ENCODE results near the gene ZC2HC1B.

Gene ZC2HC1B

GRCh38 chr6:143964674-143965081 is 100.4 kb downstream of the ZC2HC1B start:
- DNase-seq: no peak

DNA sequence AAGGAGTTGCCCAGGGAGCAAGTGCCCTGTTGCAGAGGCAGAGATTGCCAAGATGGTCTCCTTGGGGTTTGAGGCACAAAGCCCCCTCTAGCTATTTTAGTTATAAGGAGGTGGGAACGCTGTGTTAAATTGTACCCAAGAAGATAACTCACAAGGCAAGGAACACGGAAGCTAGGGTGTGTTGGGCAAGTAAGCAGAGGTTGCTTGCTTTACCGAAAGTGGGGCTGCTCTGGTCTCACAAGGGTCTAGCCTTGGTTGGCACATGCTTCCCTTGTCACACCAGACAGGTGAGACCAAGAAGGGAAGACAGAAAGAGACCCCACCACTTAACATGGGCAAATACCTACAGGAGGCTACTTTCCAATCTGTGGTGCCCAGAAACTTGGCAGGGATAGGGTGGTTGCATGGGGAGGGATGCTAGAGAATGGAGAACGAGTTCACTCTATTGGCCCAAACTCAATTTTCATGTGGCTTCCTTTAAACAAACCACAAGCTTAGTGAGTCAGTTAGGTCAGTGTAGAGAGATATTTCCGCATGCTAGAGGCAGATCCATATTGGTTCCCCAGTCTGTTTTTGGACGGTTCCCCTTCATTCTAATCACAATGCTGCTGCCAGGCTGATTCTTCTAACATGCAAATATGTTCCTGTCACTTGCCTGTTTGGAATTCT is 101.4 kb downstream of the ZC2HC1B start:
- DNase-seq: no peak

GRCh38 chr6:143966312-143966711 is 102.0 kb downstream of the ZC2HC1B start:
- no peak for DNase-seq

- no peak for DNase-seq
These were observed 103.6 kb downstream of the ZC2HC1B start for GRCh38 chr6:143967706-143968376.

DNA sequence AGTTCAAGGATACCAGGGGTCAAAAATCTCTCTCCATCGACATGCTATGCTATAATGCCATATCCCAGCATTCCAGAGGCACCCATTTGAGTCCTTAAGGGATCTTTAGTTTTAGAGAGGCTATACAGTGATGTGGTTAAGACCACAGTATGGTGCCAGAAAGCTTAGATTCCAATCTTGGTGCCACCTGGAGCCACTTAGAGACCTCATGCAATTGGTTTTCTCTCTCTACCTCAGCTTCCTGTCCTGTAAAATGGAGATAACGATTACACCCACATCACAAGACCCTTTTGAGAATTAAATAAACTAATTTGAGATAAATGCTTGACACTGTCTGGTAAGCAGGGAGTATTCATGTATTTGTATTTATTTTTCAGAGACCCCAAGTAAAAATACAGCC is 104.8 kb downstream of the ZC2HC1B start:
- no peak for DNase-seq

DNA sequence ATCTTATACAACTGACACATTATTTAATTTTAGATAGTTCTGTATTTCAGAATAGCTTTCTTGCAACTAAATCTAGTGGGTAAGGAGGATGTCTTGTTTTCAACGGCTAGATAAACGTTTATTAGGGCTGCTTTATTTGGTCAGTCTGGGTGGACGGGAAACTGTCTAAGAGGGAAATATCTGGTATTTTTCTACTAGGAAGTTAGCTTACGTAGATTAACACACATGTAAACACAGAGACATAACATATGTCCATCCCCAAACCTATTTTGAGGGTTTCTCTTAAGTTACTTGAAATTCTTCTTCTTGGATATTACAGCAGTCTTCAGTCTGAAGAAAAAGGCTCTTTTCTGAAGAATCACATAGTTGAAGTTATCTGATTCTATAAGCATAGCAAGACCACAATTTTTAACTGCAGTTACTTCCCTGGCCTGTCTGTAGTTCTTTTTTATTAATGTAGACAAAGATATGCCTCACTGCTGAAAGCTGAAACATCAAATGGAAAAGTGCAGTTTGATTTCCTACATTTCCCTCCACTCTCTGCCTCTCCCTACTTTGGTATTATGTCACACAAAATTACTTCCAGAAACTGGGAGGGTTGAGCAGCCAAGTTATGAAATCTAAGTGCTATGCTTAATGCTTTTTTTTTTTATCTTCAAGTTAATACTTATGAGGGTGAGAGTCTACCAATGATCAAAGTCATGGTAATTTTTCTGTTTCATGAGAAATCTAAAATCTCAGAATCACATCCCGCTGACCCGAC is 106.4 kb downstream of the ZC2HC1B start:
- DNase-seq: no peak

GRCh38 chr6:143971482-143972205 is 107.4 kb downstream of the ZC2HC1B start:
- no peak for DNase-seq

- no peak for DNase-seq
These were observed 109.1 kb downstream of the ZC2HC1B start for GRCh38 chr6:143973097-143973966.

DNA sequence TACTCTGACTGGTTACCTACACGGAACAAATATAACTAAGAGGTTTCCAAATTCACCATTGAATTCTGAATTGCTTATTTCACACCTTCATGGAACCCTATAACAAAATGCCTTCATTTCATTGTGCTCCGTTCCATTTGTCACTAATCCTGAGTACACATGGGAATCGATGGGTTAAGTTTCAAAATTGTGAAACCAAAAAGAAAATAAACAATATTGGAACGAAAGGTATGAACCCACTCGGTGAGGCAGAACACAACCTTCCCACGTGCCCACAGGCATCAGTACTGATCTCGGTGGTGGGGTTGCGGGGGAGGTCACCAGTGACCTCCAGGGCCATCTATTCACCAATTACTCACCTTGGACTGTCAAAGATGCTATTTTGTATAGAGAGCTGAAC is 109.8 kb downstream of the ZC2HC1B start:
- no peak for DNase-seq

DNA sequence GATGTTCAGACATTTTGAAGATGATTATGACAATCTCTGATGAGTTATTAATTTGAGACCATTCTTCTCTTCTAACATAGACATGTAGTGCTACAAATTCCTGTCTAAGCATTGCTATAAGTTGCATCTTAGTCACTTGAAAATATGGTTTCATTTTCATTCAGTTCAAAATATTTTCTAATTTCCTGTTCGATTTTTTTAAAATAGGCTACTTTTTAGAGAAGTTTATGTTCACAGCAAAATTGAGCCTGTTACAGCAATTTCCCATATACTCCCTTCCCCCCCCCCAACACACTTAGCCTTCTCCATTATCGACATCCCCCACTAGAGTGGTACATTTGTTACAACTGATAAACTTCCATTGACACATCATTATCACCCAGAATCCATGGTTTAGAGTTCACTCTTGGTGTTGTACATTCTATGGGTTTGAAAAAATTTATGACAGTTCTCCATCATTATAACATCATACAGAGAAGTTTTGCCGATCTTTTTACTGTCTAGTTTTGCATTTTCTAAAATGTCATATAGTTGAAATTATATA is 112.6 kb downstream of the ZC2HC1B start:
- DNase-seq: no peak

- no peak for DNase-seq
These were observed 116.6 kb downstream of the ZC2HC1B start for GRCh38 chr6:143980921-143981320.

DNA sequence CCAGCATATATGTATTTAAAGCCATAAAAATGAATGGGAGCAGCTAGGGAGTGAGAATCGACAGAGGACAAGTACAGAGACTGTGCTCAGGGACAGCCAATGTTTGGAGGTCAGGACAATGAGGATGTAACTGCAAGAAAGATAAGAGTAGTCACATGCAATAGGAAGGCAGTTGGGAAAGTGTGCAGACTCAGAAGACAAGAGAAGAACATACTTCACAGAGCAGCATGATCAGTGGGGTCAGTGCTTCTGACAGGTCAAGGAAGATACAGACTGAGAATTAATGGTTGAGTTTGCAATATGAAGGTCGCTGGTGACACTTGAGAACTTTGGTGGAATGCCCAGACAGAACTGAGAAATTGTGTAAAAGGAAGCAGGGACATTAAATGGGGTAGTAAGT is 118.7 kb downstream of the ZC2HC1B start:
- no peak for DNase-seq

DNA sequence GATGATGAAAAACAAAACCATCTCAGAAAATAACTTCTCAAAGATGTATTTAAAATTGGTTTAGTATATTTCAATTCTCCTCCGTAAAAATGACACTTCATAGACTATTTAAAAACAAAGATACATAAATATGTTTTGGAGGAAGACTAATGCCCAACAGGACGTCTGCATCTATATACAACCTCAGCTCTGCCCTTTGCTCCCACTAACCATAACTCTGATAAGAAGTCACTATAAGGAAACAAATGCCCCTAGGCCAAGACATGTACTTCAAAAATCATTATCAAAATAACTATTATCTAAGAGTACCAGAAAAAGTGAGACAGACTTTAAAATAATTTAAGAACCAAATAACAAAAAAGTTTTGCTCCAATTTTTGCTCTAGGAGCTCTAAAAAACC is 120.4 kb downstream of the ZC2HC1B start:
- no peak for DNase-seq

DNA sequence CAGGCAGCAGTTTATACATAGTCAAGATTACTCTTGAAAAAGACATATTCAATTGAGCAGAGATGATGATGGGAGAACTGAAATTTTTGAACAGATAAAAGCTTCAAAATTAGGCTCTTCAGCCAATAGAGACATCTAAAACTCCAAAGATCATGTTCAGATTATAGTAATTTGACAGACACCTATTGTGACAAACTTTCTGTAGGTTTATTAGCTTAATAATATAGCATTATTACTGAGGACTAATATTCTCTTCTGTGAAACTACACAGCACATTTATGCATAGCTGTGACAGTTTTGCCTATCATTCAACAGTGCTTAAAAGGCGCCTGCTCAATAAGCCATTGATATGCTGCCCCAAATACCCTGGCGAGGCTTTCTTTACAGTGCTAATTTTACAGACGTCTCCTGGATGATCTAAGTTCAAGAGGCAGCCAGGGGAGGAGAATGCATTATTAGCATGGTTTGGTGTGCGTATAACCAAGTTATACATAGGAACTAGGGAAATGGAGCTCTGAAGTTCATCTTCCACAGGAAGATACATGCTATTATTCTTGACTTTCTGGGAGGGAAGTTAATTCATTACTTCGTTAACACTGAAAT is 122.3 kb downstream of the ZC2HC1B start:
- no peak for DNase-seq
